Effector memory CD8-positive, alpha-beta T cell (primary cell): ENCODE results near the gene PC.

Source experiments
- ATAC-seq: fragments of 150-1000 bp; cut with Tn5 transposase; replicated peaks from 2 replicates; pipeline ENCODE4 v1.10.0; 2021; ENCODE audit warnings: mild to moderate bottlenecking, moderate library complexity
- DNase-seq, 3 experiments: peaks; one replicate each; pipeline ENCODE4 v3.0.0; 2021
- H3K27ac Mint-ChIP-seq, 2 donors: one replicate each; pipeline ENCODE4 v1.8.0; 2022; ENCODE audit warnings: mild to moderate bottlenecking in 2 of 2, mixed read lengths in 2 of 2, moderate library complexity in 2 of 2
- H3K27me3 Mint-ChIP-seq, 2 donors: one replicate each; pipeline ENCODE4 v1.8.0; 2022; ENCODE audit warnings: mixed read lengths in 2 of 2
- H3K36me3 Mint-ChIP-seq: one replicate; pipeline ENCODE4 v1.8.0; 2022; ENCODE audit warnings: mild to moderate bottlenecking, moderate library complexity, mixed read lengths; ENCODE audit not compliant: insufficient read depth
- H3K4me1 Mint-ChIP-seq, 2 donors: one replicate each; pipeline ENCODE4 v1.8.0; 2022; ENCODE audit warnings: low read depth in 2 of 2, mixed read lengths in 2 of 2
- H3K4me3 Mint-ChIP-seq, 2 donors: one replicate each; pipeline ENCODE4 v1.8.0; 2022; ENCODE audit warnings: mild to moderate bottlenecking in 2 of 2, mixed read lengths in 2 of 2, moderate library complexity in 2 of 2
- H3K9me3 Mint-ChIP-seq, 2 donors: one replicate each; pipeline ENCODE4 v1.8.0; 2022; ENCODE audit warnings: mixed read lengths in 2 of 2

PC gene

DNA sequence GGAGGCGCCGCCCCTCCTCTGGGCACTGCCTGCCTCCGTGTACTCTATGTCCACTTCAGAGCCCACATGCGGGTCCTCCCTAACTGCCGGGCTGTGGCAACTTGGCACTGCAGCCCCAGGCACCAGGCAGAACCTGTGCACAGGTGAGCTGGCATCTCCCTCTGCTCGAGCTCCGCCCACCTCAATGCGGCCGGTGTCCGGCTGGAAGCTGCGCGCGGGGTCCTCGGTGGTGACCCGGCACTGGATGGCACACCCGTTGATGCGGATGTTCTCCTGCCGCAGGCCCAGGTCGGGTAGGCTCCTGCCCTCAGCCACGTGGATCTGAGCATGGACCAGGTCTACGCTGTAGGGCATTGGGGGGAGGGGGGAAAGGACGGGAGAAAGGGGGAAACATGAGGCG, 92.2 kb downstream of the PC start:
- no peaks in the 10 kb centered on the region for H3K9me3 Mint-ChIP-seq
- ATAC-seq (no peak), DNase-seq (no peak)
- peaks cover 3 to 5% of the 10 kb centered on the region in 2 donors for H3K4me1 Mint-ChIP-seq
- no peaks in the 10 kb centered on the region for H3K36me3 Mint-ChIP-seq
- no peak overlapping the region for H3K27ac Mint-ChIP-seq
- H3K4me3 Mint-ChIP-seq, result no peak overlapping the region
- no peaks in the 10 kb centered on the region for H3K27me3 Mint-ChIP-seq

GRCh38 chr11:66864924-66865697, 93.1 kb downstream of the PC start:
- ATAC-seq (no peak), DNase-seq (no peak)
- no peaks in the 10 kb centered on the region for H3K9me3 Mint-ChIP-seq
- no peaks in the 10 kb centered on the region for H3K36me3 Mint-ChIP-seq
- no peaks in the 10 kb centered on the region for H3K27me3 Mint-ChIP-seq
- H3K4me3 Mint-ChIP-seq, result no peak overlapping the region
- H3K4me1 Mint-ChIP-seq, result peaks cover 3 to 5% of the 10 kb centered on the region in 2 donors
- H3K27ac Mint-ChIP-seq, result no peak overlapping the region

- no peak overlapping the region for H3K27ac Mint-ChIP-seq
- H3K36me3 Mint-ChIP-seq, result peaks cover under 1% of the 10 kb centered on the region
- H3K9me3 Mint-ChIP-seq, result no peaks in the 10 kb centered on the region
- peaks cover 3 to 5% of the 10 kb centered on the region in 2 donors for H3K4me1 Mint-ChIP-seq
- no peaks in the 10 kb centered on the region for H3K27me3 Mint-ChIP-seq
- no peak for DNase-seq
- ATAC-seq, result no peak
- no peak overlapping the region for H3K4me3 Mint-ChIP-seq
Measured at GRCh38 chr11:66864172-66864901, 93.8 kb downstream of the PC start.

- Mint-ChIP-seq H3K4me1 (peaks cover 0 to under 1% of the 10 kb centered on the region in 2 donors), H3K27me3 (no peaks in the 10 kb centered on the region), H3K27ac (no peak overlapping the region), H3K9me3 (no peaks in the 10 kb centered on the region), H3K36me3 (peaks cover 4% of the 10 kb centered on the region), H3K4me3 (no peak overlapping the region)
- no peak for DNase-seq
- no peak for ATAC-seq
Measured at GRCh38 chr11:66863428-66864125, 94.6 kb downstream of the PC start.

DNA sequence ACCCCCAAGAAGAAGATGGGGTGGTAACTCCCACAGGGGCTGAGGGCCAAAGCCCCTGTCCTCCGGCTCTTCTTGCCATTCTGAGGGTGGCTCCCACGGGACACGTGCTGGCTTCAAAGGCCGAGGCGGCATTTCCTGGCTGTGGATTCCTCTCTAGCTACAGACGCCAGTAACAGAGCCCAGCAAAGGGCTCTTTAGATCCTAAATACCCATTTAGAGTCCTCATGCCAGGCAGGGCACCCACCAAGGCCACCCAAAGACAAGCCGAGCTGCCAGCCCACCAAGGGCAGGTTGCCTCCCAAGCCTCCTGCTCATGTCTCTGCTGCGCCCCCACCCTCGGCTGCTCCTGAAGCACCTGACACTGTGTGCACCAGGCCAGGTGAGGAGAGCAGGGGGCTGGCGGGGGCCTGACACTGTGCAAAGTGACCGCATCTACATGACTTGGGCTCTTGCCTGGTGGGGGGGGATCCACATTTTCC, 95.6 kb downstream of the PC start:
- ATAC-seq (no peak), DNase-seq (no peak)
- Mint-ChIP-seq H3K4me1 (no peaks in the 10 kb centered on the region), H3K27ac (no peak overlapping the region), H3K9me3 (no peaks in the 10 kb centered on the region), H3K4me3 (no peak overlapping the region), H3K36me3 (peaks cover 4% of the 10 kb centered on the region), H3K27me3 (no peaks in the 10 kb centered on the region)

DNA sequence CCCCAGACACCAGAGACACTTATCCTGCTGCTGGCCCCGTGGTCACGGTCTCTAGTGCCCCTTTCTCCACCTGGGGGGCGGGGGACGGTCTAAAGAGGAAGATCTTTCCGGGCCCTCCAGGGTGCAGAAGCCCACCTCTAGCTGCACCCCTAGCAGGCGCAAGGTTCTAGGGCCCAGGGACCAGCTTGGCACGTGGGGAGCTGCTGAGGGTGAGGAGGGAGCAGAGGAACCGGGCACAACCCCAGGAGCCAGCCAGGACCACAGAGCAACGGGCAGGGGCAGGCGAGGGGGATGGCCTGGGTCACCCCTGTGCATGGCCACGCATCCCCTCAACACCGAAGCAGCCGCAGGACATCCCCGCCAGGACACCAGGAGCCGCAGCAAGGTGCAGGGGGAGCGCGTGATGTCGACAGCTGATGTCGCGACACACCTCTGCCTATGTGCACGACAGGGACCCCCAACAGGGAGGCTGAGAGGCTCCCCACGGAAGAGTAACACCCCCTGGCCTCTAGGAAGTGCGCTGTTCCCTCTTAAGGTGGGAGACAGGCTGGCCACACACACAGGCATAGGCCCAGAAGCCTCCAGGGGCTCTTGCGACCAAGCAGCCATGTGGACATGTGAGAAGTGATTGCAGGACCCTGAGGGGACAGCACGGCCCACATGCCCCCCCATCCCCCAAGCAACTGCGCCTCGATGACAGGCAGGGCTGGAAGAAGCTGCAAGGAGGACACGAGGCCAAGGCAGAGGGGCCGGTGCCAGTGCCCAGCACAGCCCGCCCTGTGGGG, 96.2 kb downstream of the PC start:
- Mint-ChIP-seq H3K4me1 (no peaks in the 10 kb centered on the region), H3K27me3 (no peaks in the 10 kb centered on the region), H3K36me3 (peaks cover 4% of the 10 kb centered on the region), H3K4me3 (no peak overlapping the region), H3K27ac (no peak overlapping the region), H3K9me3 (no peaks in the 10 kb centered on the region)
- DNase-seq, result no peak
- ATAC-seq, result no peak

DNA sequence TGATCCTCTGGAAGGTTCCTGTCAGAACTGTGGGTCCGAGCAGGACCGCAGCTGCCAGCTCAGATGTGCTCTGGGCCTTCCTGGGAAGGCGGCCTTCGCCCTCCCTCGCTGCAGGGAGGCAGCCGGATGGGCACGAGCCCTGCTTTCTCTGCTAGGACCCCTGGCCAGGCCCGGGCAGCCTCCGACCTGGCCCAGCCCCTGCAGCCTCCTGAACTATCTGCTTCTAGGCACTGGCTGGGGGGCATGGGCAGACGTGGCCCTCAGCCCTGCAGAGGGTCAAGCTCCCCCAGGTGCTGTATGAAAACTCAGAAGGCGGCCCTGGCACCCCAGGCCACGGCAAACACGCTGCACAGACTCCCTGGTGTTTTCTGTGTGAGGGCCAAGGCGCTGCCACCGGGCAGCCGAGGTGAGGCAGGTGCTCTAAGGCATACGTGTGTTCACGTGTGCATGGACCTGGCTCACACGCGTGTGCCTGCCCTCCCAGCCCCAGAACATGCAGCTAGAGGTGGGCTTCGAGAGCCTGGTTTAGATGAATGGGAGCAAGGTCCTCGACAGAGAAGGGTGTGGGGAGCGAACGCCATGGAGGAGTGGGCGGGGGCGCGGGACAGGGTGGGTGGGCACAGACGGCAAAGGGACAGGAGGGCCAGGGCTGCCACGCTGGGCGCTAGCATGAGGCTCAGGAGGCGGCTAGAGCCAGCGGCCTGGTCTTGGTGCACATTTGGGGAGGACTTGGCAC, 97.0 kb downstream of the PC start:
- peaks cover 0 to 2% of the 10 kb centered on the region in 2 donors for H3K4me1 Mint-ChIP-seq
- H3K9me3 Mint-ChIP-seq, result no peaks in the 10 kb centered on the region

DNA sequence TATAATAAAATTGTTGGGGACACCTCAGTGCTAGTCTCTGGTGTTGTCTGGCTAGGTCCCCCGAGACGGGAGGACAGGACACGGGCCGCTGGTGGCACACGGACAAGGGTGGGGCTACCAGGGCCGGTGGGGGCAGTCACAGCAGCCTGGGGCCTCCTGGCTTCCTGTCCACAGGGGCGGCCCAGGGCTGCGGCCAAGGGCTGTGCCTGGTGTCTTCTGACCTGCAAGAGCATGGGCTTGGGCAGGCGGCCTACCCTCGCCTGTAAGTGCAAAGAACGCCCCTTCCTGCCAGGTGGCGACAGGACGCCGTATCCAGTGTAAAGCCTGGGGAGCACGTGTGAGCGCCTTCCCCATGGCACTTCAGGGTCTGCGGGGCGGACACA, 97.7 kb downstream of the PC start:
- H3K4me1 Mint-ChIP-seq, result peaks cover 4 to 5% of the 10 kb centered on the region in 2 donors
- ATAC-seq (no peak), DNase-seq (no peak)
- no peak overlapping the region for H3K4me3 Mint-ChIP-seq
- H3K36me3 Mint-ChIP-seq, result peaks cover 4% of the 10 kb centered on the region
- H3K27me3 Mint-ChIP-seq, result no peaks in the 10 kb centered on the region
- H3K27ac Mint-ChIP-seq, result no peak overlapping the region
- H3K9me3 Mint-ChIP-seq, result no peaks in the 10 kb centered on the region

More for the DNA sequence above, 97.0 kb downstream of the PC start:
- Mint-ChIP-seq H3K36me3 (peaks cover 4% of the 10 kb centered on the region), H3K4me3 (no peak overlapping the region), H3K27me3 (no peaks in the 10 kb centered on the region), H3K27ac (no peak overlapping the region)
- no peak for DNase-seq
- no peak for ATAC-seq

GRCh38 chr11:66859686-66860448, 98.3 kb downstream of the PC start:
- H3K4me1 Mint-ChIP-seq, result peaks cover 4 to 5% of the 10 kb centered on the region in 2 donors
- H3K36me3 Mint-ChIP-seq, result peaks cover 4% of the 10 kb centered on the region
- DNase-seq (no peak), ATAC-seq (no peak)
- H3K4me3 Mint-ChIP-seq, result no peak overlapping the region
- no peaks in the 10 kb centered on the region for H3K9me3 Mint-ChIP-seq
- no peak overlapping the region for H3K27ac Mint-ChIP-seq
- H3K27me3 Mint-ChIP-seq, result no peaks in the 10 kb centered on the region

DNA sequence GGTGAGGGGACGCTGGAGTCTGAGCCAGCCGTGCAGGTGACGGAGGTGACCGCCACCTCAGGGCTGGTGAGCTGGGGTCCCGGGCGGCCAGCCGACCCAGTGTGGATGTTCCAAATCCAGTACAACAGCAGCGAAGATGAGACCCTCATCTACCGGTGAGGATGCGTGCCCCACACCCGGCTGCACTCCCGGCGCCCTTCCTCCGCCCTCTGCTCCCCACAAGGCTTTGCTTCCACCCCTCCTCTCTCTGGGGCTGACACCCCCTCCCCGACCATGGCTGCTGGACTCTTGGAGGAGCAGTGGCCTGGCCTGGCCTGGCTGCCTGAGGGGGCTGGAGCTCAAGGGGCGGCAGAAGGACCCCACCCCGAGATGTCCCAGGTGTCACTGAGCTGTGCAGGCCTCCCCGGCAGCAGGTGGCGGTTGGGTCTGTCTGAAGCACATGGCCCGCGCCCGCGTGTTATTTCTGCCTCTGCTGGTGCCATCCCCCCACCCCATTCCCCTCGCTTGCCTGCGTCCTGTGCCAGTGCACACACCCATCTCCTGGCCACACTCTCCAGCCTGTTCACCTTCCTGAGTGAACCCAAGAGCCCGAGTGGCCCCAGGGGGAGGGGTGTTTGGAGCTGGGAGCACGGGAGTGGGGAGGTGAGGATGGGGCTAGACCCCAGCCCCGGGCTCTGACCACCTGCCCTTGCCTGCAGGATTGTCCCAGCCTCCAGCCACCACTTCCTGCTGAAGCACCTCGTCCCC, 99.1 kb downstream of the PC start:
- no peaks in the 10 kb centered on the region for H3K9me3 Mint-ChIP-seq
- peaks cover 4% of the 10 kb centered on the region for H3K36me3 Mint-ChIP-seq
- H3K4me1 Mint-ChIP-seq, result peaks cover 4 to 5% of the 10 kb centered on the region in 2 donors
- no peaks in the 10 kb centered on the region for H3K27me3 Mint-ChIP-seq
- H3K27ac Mint-ChIP-seq, result no peak overlapping the region
- no peak for ATAC-seq
- DNase-seq, result no peak
- peak overlapping the region in 1 of 2 donors; percentile 10 for H3K4me3 Mint-ChIP-seq

DNA sequence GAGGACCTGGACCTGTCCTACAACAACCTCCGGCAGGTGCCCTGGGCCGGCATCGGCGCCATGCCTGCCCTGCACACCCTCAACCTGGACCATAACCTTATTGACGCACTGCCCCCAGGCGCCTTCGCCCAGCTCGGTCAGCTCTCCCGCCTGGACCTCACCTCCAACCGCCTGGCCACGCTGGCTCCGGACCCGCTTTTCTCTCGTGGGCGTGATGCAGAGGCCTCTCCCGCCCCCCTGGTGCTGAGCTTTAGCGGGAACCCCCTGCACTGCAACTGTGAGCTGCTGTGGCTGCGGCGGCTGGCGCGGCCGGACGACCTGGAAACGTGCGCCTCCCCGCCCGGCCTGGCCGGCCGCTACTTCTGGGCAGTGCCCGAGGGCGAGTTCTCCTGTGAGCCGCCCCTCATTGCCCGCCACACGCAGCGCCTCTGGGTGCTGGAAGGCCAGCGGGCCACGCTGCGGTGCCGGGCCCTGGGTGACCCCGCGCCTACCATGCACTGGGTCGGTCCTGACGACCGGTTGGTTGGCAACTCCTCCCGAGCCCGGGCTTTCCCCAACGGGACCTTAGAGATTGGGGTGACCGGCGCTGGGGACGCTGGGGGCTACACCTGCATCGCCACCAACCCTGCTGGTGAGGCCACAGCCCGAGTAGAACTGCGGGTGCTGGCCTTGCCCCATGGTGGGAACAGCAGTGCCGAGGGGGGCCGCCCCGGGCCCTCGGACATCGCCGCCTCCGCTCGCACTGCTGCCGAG, 99.8 kb downstream of the PC start:
- H3K27ac Mint-ChIP-seq, result no peak overlapping the region
- H3K4me3 Mint-ChIP-seq, result peak overlapping the region; percentile 70 to 74

More for the DNA sequence above, 99.8 kb downstream of the PC start:
- H3K4me1 Mint-ChIP-seq, result peaks cover 4 to 5% of the 10 kb centered on the region in 2 donors
- DNase-seq, result no peak
- H3K27me3 Mint-ChIP-seq, result no peaks in the 10 kb centered on the region
- peaks cover 4% of the 10 kb centered on the region for H3K36me3 Mint-ChIP-seq
- no peaks in the 10 kb centered on the region for H3K9me3 Mint-ChIP-seq
- ATAC-seq, result no peak
